PC-3 (cell line): ENCODE results near the gene RAB6A.

Experiments used
- EZH2 ChIP-seq: fragments of 300-600 bp; sonication (generic); IDR thresholded peaks from one replicate; pipeline ENCODE4 v1.6.1; 2017; ENCODE audit warnings: antibody characterized with exemption, mild to moderate bottlenecking, low read length; ENCODE audit not compliant: unreplicated experiment
- TF ChIP-seq, protein P1 (sequence below): fragments of 300-600 bp; sonication (generic); conservative IDR thresholded peaks from 2 replicates; pipeline ENCODE4 v1.5.1; 2017; ENCODE audit warnings: antibody characterized with exemption, low read depth, mild to moderate bottlenecking, low read length

DNA sequence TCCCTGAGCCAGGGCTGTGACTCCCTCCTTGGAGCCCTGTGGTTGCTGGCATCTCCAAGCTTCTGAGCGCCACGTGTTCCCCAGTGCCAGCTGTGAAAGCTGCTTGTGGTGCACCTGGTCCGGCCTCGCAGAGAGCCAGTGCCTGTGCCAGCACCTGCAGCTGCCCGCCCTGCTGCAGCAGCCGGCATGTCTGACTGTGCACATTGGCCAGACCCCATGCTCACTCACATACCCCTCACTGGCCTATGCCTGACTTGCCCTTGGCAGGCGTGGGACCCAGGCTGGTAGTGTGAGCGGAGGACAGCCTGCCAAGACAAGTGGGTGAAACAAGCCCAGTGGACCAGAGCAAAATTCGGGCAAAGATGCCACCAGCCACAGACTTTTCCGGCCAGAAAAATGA lies 36.6 kb upstream of the RAB6A start:
- TF ChIP-seq, protein P1, sequence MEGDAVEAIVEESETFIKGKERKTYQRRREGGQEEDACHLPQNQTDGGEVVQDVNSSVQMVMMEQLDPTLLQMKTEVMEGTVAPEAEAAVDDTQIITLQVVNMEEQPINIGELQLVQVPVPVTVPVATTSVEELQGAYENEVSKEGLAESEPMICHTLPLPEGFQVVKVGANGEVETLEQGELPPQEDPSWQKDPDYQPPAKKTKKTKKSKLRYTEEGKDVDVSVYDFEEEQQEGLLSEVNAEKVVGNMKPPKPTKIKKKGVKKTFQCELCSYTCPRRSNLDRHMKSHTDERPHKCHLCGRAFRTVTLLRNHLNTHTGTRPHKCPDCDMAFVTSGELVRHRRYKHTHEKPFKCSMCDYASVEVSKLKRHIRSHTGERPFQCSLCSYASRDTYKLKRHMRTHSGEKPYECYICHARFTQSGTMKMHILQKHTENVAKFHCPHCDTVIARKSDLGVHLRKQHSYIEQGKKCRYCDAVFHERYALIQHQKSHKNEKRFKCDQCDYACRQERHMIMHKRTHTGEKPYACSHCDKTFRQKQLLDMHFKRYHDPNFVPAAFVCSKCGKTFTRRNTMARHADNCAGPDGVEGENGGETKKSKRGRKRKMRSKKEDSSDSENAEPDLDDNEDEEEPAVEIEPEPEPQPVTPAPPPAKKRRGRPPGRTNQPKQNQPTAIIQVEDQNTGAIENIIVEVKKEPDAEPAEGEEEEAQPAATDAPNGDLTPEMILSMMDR: no peak
- TF ChIP-seq EZH2: no peak
